Kidney epithelial cell (primary cell): Measurements from ENCODE around the gene PPP3R1. TPM values are rescaled to one million over a fixed set of nuclear protein-coding genes. Genes with fewer than 3 reads are reported as not detected.

Source experiments
- DNase-seq: peaks from one replicate; pipeline ENCODE4 v3.0.0-alpha.2; 2010; ENCODE audit warnings: low read depth
- H3K27me3 ChIP-seq: 2 replicates; pipeline ENCODE4 v1.6.0; 2011; ENCODE audit warnings: low read length; ENCODE audit not compliant: control insufficient read depth, insufficient read depth
- H3K36me3 ChIP-seq: 2 replicates; pipeline ENCODE4 v1.5.1; 2011; ENCODE audit warnings: low read length; ENCODE audit not compliant: control insufficient read depth, insufficient read depth
- H3K4me3 ChIP-seq: 2 replicates; pipeline ENCODE4 v1.5.1; 2011; ENCODE audit warnings: low read depth, mild to moderate bottlenecking, control low read depth, low read length
- total RNA-seq: library from RNA; depleted of rRNA; stranded (reverse); fragments of >200 nt; gene quantifications from 2 replicates; pipeline ENCODE4 v1.2.3, GENCODE V29; 2015
- TF ChIP-seq, protein P1 (sequence below): IDR thresholded peaks from 2 replicates; pipeline ENCODE4 v1.5.1; 2011; ENCODE audit warnings: mild to moderate bottlenecking, moderate library complexity, low read length, control low read depth, inconsistent platforms; ENCODE audit not compliant: insufficient read depth, poor library complexity, severe bottlenecking

The PPP3R1 gene
- total RNA-seq, 1 donor from 2014 or later = 32.8 TPM

DNA sequence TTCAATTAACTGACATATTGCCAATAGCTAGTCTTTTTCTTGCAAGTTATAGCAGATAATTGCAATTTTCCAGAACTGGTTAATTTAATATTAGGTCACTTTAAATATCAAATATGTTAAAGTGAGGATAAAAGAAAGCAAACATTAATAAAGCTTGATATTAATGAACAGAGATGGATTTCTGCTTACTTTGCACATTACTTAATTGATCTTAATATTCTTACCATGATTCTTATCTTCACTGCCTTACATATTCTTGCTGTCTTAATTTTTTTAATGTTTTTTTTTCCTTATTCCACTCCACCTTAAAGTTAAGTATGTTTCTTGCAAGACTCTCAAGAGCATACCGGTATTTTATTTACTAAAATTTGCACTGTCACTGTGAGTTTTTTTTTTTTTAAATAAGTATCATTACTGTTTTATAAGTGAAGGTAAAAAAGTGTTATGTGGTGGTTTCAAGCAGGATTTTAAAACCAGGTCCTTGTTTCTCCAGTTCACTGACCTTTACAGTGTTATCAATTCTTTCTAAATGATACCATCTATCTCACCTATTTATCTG, 33.9 kb downstream of the PPP3R1 start:
- TF ChIP-seq, protein P1, sequence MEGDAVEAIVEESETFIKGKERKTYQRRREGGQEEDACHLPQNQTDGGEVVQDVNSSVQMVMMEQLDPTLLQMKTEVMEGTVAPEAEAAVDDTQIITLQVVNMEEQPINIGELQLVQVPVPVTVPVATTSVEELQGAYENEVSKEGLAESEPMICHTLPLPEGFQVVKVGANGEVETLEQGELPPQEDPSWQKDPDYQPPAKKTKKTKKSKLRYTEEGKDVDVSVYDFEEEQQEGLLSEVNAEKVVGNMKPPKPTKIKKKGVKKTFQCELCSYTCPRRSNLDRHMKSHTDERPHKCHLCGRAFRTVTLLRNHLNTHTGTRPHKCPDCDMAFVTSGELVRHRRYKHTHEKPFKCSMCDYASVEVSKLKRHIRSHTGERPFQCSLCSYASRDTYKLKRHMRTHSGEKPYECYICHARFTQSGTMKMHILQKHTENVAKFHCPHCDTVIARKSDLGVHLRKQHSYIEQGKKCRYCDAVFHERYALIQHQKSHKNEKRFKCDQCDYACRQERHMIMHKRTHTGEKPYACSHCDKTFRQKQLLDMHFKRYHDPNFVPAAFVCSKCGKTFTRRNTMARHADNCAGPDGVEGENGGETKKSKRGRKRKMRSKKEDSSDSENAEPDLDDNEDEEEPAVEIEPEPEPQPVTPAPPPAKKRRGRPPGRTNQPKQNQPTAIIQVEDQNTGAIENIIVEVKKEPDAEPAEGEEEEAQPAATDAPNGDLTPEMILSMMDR = no peak
- Histone ChIP-seq H3K36me3 (no peaks in the 10 kb centered on the region), H3K27me3 (no peaks in the 10 kb centered on the region), H3K4me3 (no peak overlapping the region)
- DNase-seq = no peak

DNA sequence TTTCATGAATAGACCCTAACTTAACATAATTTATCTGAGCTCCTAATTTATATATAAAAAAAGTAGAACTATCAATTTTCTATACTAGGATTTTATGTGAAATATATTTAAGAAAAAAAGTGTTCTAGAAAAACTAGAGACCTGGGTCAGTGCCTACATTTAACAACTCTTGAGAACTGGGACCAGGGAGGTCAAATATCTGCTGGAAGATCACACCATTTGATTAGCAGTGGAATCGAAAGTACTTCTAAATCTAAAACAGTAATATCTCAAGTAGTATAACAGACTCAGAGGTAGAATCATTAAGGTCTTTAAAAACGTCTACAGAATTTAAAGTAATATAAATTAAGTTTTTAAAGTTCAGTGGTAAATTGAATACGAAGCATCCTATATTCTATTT, 34.6 kb downstream of the PPP3R1 start:
- H3K27me3 ChIP-seq = no peaks in the 10 kb centered on the region
- no peak for DNase-seq
- TF ChIP-seq, protein P1 = no peak
- H3K36me3 ChIP-seq = no peaks in the 10 kb centered on the region
- H3K4me3 ChIP-seq = no peak overlapping the region

GRCh38 chr2:68216454-68217310, 35.6 kb downstream of the PPP3R1 start:
- TF ChIP-seq, protein P1 = no peak
- DNase-seq = no peak
- H3K27me3 ChIP-seq = no peaks in the 10 kb centered on the region

DNA sequence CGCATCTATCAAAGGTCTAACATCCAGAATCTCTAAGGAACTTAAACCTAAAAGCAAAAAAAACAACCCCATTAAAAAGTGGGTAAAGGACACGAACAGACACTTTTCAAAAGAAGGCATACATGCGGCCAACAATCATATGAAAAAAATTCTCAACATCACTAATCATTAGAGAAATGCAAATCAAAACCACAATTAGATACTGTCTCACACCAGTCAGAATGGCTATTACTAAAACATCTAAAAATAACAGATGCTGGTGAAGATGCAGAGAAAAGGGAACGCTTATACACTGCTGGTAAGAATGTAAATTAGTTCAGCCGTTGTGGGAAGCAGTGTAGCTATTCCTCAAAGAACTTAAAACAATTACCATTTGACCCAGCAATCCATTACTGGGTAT, 38.0 kb downstream of the PPP3R1 start:
- TF ChIP-seq, protein P1 = no peak
- DNase-seq = no peak
- H3K4me3 ChIP-seq = no peak overlapping the region
- H3K36me3 ChIP-seq = no peaks in the 10 kb centered on the region
- H3K27me3 ChIP-seq = no peaks in the 10 kb centered on the region

More at GRCh38 chr2:68216454-68217310, 35.6 kb downstream of the PPP3R1 start:
- H3K36me3 ChIP-seq = no peaks in the 10 kb centered on the region
- H3K4me3 ChIP-seq = no peak overlapping the region

- no peak overlapping the region for H3K4me3 ChIP-seq
- no peaks in the 10 kb centered on the region for H3K36me3 ChIP-seq
- TF ChIP-seq, protein P1 = no peak
- no peak for DNase-seq
- no peaks in the 10 kb centered on the region for H3K27me3 ChIP-seq
These were observed 45.5 kb downstream of the PPP3R1 start for GRCh38 chr2:68206793-68207192.
